Esophagus muscularis mucosa (tissue), 4 donors: ENCODE measurements around the gene CROCC2.

Experiments
- CTCF ChIP-seq, 3 experiments: fragments of 200-600 bp in 2 of 3; fragments of 450-650 bp in 1 of 3; sonication (generic) in 2 of 3; IDR thresholded peaks; one replicate each; pipeline ENCODE4 v1.5.1; 2017 to 2019; ENCODE audit warnings: antibody characterized with exemption in 3 of 3, mild to moderate bottlenecking in 2 of 3, moderate library complexity in 1 of 3
- EP300 ChIP-seq: sonication (generic); formaldehyde crosslinking; IDR thresholded peaks from one replicate; pipeline ENCODE4 v1.6.1; 2017; ENCODE audit warnings: antibody characterized with exemption
- POLR2AphosphoS5 ChIP-seq, 2 donors: sonication (generic); formaldehyde crosslinking; IDR thresholded peaks; one replicate each; pipeline ENCODE4 v1.6.1; 2017; ENCODE audit warnings: antibody characterized with exemption in 2 of 2

- no peak for TF ChIP-seq EP300
- no peak for TF ChIP-seq POLR2AphosphoS5 (IDR thresholded peaks at IDR 0.05)
- TF ChIP-seq CTCF (IDR thresholded peaks at IDR 0.05), result no peak
Observed at GRCh38 chr2:240955306-240956170, 49.4 kb downstream of the CROCC2 start.
